Measurements from ENCODE around the gene STIM2.

The STIM2 gene

GRCh38 chr4:26907731-26908599 is 47.3 kb downstream of the STIM2 start:
- DNase-seq = no peak

- no peak for DNase-seq
These were observed 48.7 kb downstream of the STIM2 start for GRCh38 chr4:26909369-26909768.

GRCh38 chr4:26911254-26911653 is 50.6 kb downstream of the STIM2 start:
- DNase-seq = no peak

GRCh38 chr4:26912069-26912468 is 51.4 kb downstream of the STIM2 start:
- DNase-seq = no peak

GRCh38 chr4:26912810-26913209 is 52.2 kb downstream of the STIM2 start:
- DNase-seq = no peak

GRCh38 chr4:26916195-26916594 is 55.6 kb downstream of the STIM2 start:
- DNase-seq = peak; percentile 28

GRCh38 chr4:26930964-26931363 is 70.3 kb downstream of the STIM2 start:
- DNase-seq = no peak

- DNase-seq = no peak
These were observed 70.8 kb downstream of the STIM2 start for GRCh38 chr4:26931451-26931850.

GRCh38 chr4:26931966-26932365 is 71.3 kb downstream of the STIM2 start:
- DNase-seq = no peak

- DNase-seq = no peak
These were observed 74.8 kb downstream of the STIM2 start for GRCh38 chr4:26935397-26935796.

- DNase-seq = peak; percentile 4
These were observed 75.8 kb downstream of the STIM2 start for GRCh38 chr4:26936284-26937065.

- DNase-seq = no peak
These were observed 76.5 kb downstream of the STIM2 start for GRCh38 chr4:26937139-26937538.

- DNase-seq = no peak
These were observed 76.9 kb downstream of the STIM2 start for GRCh38 chr4:26937567-26937966.

GRCh38 chr4:26938516-26938915 is 77.9 kb downstream of the STIM2 start:
- DNase-seq = no peak

GRCh38 chr4:26941951-26942350 is 81.3 kb downstream of the STIM2 start:
- DNase-seq = no peak

GRCh38 chr4:26942871-26943270 is 82.2 kb downstream of the STIM2 start:
- DNase-seq = no peak

- DNase-seq = no peak
These were observed 82.8 kb downstream of the STIM2 start for GRCh38 chr4:26943391-26943790.

GRCh38 chr4:26945794-26946193 is 85.2 kb downstream of the STIM2 start:
- DNase-seq = no peak

GRCh38 chr4:26947318-26947717 is 86.7 kb downstream of the STIM2 start:
- DNase-seq = no peak

GRCh38 chr4:26950446-26950845 is 89.8 kb downstream of the STIM2 start:
- no peak for DNase-seq

GRCh38 chr4:26952891-26953290 is 92.2 kb downstream of the STIM2 start:
- DNase-seq = no peak

GRCh38 chr4:26953366-26953765 is 92.7 kb downstream of the STIM2 start:
- DNase-seq = peak; percentile 15

- DNase-seq = no peak
These were observed 93.3 kb downstream of the STIM2 start for GRCh38 chr4:26953770-26954423.
